Dedifferentiated amniotic fluid mesenchymal stem cell (primary cell): ENCODE results near the gene FAM83G.
"Not testable (repeated sequence)": the region's sequence is repeated elsewhere in the genome, so short reads cannot be mapped to it uniquely, and the experiment has no call there.

Source experiments
- DNase-seq: peaks from one replicate; pipeline ENCODE4 v3.0.0-alpha.2; 2016; ENCODE audit errors: extremely low spot score

The FAM83G gene

DNA sequence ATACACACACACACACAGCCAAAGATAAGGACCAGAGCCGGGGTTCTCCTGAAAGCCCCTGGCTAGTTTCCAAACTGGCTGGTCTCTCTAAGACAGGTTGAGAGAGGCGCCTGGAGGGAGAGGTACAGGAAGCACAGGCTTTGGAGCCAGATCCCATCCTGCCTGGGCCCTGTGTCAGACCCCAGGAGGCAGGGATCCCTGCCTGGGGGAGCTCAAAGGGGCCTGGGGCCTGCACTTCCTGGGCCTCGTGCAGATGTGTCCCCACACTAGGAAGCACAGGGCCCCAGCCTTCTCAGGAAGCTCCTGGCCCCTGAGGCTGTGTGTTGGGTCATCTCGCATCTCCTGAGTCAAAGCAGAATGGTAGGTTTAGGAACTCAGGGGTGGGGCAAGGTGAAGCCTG is 36.6 kb downstream of the FAM83G start:
- no peak for DNase-seq

- no peak for DNase-seq
These were observed 37.5 kb downstream of the FAM83G start for GRCh38 chr17:18966831-18967624.

DNA sequence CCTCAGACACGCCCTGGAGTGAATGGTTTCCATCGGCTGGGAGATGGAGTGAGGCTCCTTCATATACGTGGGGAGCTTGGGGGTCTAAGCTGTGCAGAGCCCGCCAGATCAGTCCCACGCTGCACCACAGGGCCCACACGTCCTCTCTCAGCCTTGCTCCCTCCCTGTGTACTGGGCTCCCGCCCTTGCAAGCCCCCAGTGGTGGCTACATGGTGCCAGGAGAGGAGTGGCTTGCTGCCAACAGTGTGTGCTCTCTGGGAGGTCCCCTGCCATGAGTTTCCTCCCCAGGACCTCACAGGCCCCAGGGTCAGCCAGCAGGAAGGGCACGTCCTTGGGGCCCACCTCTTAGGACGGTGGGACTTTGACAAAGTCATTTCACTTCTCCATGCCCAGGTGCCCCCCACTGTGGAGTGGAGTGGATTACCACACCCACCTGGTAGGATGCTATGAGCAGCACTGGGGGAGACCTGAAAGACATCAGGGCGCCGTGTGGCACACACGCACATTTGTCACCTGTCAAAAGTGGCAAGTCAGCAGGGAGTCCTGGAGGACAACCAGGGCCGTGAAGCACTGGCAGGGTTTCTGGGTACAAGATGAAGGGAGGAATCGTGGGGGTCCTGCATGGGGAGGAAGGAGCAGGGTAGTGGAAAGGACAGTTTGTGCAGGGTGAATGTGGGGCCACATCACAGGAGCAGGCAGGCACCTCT is 38.9 kb downstream of the FAM83G start:
- DNase-seq = no peak

DNA sequence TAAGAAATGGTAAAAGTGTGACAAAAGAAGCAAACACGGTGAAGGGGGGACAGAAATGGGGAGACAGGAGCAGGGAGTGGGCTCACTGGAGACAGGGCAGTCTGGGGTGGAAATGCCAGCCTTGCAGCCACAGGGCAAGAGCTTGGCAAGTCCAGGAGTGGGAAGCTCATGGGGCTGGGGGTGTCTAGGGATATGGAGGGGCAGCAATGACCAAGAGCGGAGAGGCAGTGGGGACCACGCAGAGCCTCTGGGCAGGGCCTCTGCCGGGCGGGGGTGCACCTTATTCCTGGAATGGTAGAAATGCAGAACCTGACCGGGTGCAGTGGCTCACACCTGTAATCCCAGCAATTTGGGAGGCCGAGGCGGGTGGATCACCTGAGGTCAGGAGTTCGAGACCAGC is 40.0 kb downstream of the FAM83G start:
- no peak for DNase-seq

GRCh38 chr17:18964018-18964351 is 40.6 kb downstream of the FAM83G start:
- DNase-seq = no peak

DNA sequence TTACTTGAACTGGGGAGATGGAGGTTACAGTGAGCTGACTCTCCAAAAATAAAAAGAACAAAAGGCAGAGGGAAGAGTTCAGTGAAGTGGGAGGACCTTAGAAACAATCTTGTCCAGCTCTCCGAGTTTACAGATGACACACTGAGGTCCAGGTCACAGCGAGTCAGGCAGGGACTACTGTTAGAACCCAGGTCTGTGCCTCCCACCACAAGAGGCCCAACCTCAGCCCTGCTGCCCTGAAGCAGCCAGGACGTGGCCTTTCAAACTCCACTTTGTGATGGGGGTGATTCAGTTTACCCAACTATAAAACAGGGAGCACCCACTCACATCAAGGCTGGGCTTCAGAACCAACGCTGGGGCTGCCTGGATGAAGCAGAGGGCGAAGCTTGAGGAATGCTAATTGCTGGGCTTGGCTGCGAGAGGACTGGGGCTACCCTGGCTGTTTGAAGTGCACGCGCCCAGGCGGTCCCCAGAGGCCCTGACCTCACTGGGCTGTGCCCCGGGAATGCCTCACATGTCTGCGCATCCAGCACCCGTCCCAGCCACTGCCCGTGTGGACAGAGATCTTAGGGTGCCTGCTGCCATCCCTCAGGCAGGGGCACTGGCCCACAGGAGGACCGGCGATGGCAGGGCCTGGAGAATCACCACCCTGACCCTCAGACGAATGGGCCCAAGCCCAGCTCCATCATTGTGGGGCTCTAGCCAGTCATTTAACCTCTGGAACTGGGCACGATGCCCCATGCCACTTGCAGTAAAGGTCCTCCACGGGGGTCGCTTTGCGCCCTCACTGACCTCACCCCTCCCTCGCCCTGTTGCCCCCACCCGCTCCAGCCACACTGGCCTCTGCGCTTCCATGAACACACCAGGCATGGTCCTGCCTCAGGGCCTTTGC is 41.2 kb downstream of the FAM83G start:
- no peak for DNase-seq

- no peak for DNase-seq
These were observed 42.1 kb downstream of the FAM83G start for GRCh38 chr17:18962494-18962815.

DNA sequence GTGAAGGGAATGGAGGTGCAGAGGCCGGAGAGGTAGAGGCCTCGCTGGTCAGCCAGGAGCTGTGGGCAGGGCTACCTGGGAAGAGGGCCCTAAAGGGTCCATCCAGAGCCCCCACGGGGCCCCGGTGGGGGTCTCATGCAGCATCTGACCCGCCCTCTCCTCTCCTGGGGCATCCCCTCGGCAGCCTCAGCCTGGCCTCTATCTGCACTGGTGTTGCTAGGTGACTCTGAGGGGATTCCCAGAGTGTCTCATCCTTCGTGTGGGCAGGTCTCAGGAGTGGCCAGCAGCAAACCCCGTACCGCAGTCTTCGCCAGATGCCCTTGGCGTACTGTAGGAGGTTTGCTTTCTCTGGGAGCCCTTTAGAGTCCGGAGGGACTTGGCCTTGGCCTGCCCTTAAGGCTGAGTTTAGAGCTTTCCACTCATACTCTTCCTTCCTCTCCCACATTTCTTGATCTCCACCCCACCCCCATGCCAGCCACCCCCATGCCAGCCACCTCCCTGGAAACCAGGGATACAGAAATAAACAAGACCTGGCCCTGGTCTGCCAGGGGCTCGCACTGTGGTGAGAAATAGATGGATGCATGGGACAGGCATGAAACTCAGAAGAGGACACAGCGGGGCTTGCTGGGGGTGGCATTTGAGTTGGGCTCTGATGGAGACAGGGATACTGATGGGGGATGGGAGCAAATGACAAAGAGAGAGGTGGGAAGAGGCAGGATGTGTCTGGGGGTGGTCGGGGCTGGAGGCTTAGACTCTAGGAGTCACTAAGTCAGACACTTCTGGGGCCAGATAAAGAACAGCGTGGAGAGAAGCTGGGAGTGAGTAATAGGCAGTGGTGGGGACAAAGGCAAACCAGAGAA is 42.7 kb downstream of the FAM83G start:
- no peak for DNase-seq

DNA sequence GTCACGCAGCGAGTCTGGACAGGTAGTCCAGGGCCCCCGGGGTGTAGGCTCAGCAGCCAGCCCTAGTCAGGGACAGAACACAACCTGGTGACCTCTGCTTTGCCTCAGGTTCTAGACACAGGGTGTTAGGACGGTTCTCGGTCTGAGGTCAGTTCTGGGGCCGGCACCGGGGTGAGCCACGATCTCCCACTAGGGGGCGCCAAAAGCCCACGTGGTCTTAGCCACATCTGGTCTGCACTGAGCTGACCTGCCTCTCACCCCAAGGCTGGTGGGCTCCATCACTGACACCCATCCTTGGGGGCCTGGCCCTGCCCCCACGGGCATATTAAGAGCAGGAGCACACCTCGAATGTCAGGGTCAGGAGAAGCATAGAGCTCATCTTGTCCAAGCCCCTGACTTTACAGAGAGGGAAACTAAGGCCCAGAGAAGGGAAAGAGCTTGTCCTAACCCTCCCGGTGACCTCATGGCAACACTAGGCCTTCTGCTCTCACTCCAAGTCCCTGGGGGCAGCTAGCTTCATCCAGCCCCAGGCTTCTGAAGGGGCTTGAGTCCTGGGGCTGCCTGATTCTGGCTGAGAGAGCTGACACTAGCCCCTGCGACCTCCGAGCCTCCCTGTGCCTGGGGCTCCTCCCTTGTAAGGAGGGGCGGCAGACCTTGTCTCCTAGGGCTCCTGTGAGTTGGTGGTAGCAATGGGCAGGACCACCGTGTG is 43.6 kb downstream of the FAM83G start:
- peak; percentile 40 for DNase-seq

DNA sequence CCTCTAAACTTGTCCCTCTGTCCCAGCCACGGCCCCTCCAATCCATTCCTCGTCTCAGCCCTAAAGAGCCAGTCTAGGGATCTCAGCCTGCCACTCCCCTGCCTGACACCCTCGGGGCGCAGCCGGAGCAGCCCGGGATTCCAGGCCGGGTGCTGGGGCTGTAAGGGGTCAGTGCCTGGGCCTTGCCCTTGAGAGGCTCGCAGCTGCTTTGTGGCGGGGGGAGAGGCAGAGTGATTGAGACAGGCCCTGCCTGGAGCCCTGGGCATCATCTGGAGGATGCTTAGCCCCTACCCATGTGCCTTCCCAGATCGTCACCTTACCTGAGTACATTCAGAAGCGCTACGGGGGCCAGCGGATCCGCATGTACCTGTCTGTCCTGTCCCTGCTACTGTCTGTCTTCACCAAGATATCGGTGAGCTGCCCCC is 44.3 kb downstream of the FAM83G start:
- no peak for DNase-seq

- DNase-seq = no peak
These were observed 44.7 kb downstream of the FAM83G start for GRCh38 chr17:18959845-18960240.

- DNase-seq = no peak
These were observed 45.3 kb downstream of the FAM83G start for GRCh38 chr17:18959071-18959844.

DNA sequence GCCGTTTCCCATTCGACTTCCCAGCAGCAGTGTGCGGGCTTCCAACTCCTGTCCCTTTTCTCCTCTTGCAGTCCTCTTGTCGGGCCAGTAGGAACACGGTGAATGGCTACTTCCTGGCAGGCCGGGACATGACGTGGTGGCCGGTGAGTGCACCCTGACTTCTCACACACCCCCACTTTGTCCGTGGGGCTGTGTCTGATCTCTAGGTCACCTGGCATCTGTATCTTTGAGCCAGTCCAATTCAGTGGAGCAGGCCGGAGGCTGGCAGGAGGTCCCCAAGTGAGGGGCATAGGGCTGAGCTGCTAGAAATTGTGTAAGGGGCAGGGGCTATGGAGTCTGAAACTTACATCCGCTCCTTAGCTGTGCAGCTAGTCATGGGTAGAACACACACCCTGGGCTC is 46.0 kb downstream of the FAM83G start:
- no peak for DNase-seq

DNA sequence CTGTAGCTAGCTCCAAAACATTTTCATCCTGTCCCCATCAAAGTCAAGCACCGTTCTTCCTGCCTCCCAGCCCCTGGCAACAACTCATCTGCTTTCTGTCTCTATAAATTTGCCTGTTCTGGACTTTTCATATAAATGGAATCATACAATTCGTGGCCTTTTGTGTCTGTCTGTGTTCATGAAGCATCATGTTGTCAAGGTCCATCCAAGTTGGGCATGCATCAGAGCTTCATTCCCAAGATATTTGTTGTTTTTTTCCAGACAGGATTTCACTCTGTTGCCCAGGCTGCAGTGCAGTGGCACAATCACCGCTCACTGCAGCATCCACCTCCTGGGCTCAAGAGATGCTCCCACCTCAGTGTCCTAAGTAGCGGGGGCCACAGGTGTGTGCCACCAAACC is 46.7 kb downstream of the FAM83G start:
- no peak for DNase-seq

- no peak for DNase-seq
These were observed 48.0 kb downstream of the FAM83G start for GRCh38 chr17:18956581-18956980.

GRCh38 chr17:18956021-18956420 is 48.5 kb downstream of the FAM83G start:
- not testable (repeated sequence) for DNase-seq

DNA sequence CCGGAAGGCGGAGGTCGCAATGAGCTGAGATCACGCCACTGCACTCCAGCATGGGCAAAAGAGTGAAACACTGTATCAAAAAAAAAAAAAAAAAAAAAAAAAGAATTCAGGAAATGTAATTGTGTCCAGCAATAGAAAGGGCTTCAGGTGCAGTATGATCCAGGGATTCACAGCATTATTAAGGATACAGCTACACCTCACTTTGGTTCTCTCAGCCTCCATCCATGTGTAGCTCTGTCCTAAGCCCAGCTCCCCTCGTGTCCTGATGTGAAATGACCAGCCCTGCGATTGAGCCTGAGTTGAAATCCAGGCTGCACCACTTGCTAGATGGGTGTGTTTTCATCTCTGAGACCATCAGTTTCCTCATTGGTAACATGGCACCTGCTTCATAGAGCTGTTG is 49.6 kb downstream of the FAM83G start:
- DNase-seq = no peak

GRCh38 chr17:18954321-18954720 is 50.2 kb downstream of the FAM83G start:
- DNase-seq = no peak

- DNase-seq = no peak
These were observed 51.3 kb downstream of the FAM83G start for GRCh38 chr17:18953231-18953728.
